PFSK-1 (cell line): Measurements from ENCODE around the gene OSBPL9.

ENCODE experiments used
- FOXP2 ChIP-seq: optimal IDR thresholded peaks from 2 replicates; pipeline ENCODE3; 2011; ENCODE audit warnings: borderline replicate concordance, control low read depth, inconsistent platforms; ENCODE audit not compliant: insufficient read depth; ENCODE audit errors: extremely low read length, extremely low read depth
- POLR2AphosphoS5 ChIP-seq: IDR thresholded peaks from 2 replicates; pipeline ENCODE4 v1.6.1; 2012; ENCODE audit warnings: low read depth, mild to moderate bottlenecking, control low read depth, low read length, moderate library complexity
- SIN3A ChIP-seq: IDR thresholded peaks from 2 replicates; pipeline ENCODE4 v1.6.1; 2012; ENCODE audit warnings: mild to moderate bottlenecking, low read length, moderate library complexity, borderline replicate concordance; ENCODE audit not compliant: insufficient read depth
- TAF1 ChIP-seq: IDR thresholded peaks from 2 replicates; pipeline ENCODE4 v1.6.1; 2012; ENCODE audit warnings: low read length, control low read depth, borderline replicate concordance; ENCODE audit not compliant: insufficient read depth
- TF ChIP-seq, protein P1 (sequence below), 2 experiments: IDR thresholded peaks; 2 replicates each; pipeline versions ENCODE4 v1.6.1 to v1.8.0; 2011 to 2012; ENCODE audit warnings: low read depth in 2 of 2, low read length in 2 of 2, control low read depth in 1 of 2, inconsistent platforms in 1 of 2, mild to moderate bottlenecking in 1 of 2, moderate library complexity in 1 of 2; ENCODE audit not compliant: insufficient read depth in 1 of 2

GRCh38 chr1:51675177-51675780 is 58.4 kb downstream of the OSBPL9 start:
- TF ChIP-seq TAF1, result no peak
- TF ChIP-seq, protein P1, sequence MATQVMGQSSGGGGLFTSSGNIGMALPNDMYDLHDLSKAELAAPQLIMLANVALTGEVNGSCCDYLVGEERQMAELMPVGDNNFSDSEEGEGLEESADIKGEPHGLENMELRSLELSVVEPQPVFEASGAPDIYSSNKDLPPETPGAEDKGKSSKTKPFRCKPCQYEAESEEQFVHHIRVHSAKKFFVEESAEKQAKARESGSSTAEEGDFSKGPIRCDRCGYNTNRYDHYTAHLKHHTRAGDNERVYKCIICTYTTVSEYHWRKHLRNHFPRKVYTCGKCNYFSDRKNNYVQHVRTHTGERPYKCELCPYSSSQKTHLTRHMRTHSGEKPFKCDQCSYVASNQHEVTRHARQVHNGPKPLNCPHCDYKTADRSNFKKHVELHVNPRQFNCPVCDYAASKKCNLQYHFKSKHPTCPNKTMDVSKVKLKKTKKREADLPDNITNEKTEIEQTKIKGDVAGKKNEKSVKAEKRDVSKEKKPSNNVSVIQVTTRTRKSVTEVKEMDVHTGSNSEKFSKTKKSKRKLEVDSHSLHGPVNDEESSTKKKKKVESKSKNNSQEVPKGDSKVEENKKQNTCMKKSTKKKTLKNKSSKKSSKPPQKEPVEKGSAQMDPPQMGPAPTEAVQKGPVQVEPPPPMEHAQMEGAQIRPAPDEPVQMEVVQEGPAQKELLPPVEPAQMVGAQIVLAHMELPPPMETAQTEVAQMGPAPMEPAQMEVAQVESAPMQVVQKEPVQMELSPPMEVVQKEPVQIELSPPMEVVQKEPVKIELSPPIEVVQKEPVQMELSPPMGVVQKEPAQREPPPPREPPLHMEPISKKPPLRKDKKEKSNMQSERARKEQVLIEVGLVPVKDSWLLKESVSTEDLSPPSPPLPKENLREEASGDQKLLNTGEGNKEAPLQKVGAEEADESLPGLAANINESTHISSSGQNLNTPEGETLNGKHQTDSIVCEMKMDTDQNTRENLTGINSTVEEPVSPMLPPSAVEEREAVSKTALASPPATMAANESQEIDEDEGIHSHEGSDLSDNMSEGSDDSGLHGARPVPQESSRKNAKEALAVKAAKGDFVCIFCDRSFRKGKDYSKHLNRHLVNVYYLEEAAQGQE (IDR thresholded peaks at IDR 0.05; ENCODE audit: insufficient read depth in 1 of 2, low read depth in 2 of 2, low read length in 2 of 2), result no peak
- TF ChIP-seq POLR2AphosphoS5, result no peak
- no peak for TF ChIP-seq SIN3A
- no peak for TF ChIP-seq FOXP2
